HEK293 (cell line): Measurements from ENCODE around the gene SRSF4.
A peak's percentile ranks its signal among the peaks of the same experiment; 100 is the strongest.

Experiments
- HOXA7 ChIP-seq: sonication (generic); formaldehyde crosslinking; IDR thresholded peaks from 2 replicates; pipeline ENCODE4 v1.8.1; 2022; ENCODE audit warnings: missing genetic modification reagents, borderline replicate concordance
- MZF1 ChIP-seq: fragments of 450-650 bp; formaldehyde crosslinking; IDR thresholded peaks from 2 replicates; pipeline ENCODE4 v1.5.1; 2017; ENCODE audit warnings: missing biosample characterization, missing genetic modification characterization, borderline replicate concordance
- PRDM1 ChIP-seq: fragments of 450-650 bp; formaldehyde crosslinking; IDR thresholded peaks from 2 replicates; pipeline ENCODE4; 2016; ENCODE audit warnings: missing biosample characterization, missing genetic modification characterization
- PRDM2 ChIP-seq: fragments of 450-650 bp; formaldehyde crosslinking; IDR thresholded peaks from 2 replicates; pipeline ENCODE4 v1.5.1; 2016; ENCODE audit warnings: missing biosample characterization, missing genetic modification characterization, borderline replicate concordance
- SP3 ChIP-seq: fragments of 450-650 bp; formaldehyde crosslinking; IDR thresholded peaks from 2 replicates; pipeline ENCODE4 v1.5.1; 2016; ENCODE audit warnings: missing biosample characterization, missing genetic modification characterization
- TCF7L2 ChIP-seq: IDR thresholded peaks from 2 replicates; pipeline ENCODE4 v1.6.1; 2011; ENCODE audit warnings: low read depth, mild to moderate bottlenecking, inconsistent platforms, low read length, moderate library complexity, borderline replicate concordance
- ZBTB17 ChIP-seq: fragments of 450-650 bp; formaldehyde crosslinking; IDR thresholded peaks from 2 replicates; pipeline ENCODE4 v1.5.1; 2016; ENCODE audit warnings: missing biosample characterization, missing genetic modification characterization
- ZFP37 ChIP-seq: fragments of 450-650 bp; formaldehyde crosslinking; IDR thresholded peaks from 2 replicates; pipeline ENCODE4 v1.5.1; 2016; ENCODE audit warnings: missing biosample characterization, missing genetic modification characterization
- ZFP41 ChIP-seq: fragments of 450-650 bp; formaldehyde crosslinking; IDR thresholded peaks from 2 replicates; pipeline ENCODE4 v1.5.1; 2016; ENCODE audit warnings: missing biosample characterization, missing genetic modification characterization, borderline replicate concordance
- ZNF132 ChIP-seq: fragments of 450-650 bp; formaldehyde crosslinking; IDR thresholded peaks from 2 replicates; pipeline ENCODE4 v1.5.1; 2017; ENCODE audit warnings: missing biosample characterization, missing genetic modification characterization, borderline replicate concordance
- ZNF174 ChIP-seq: fragments of 450-650 bp; formaldehyde crosslinking; IDR thresholded peaks from 2 replicates; pipeline ENCODE4 v1.5.0; 2017; ENCODE audit warnings: missing biosample characterization, mild to moderate bottlenecking, missing genetic modification characterization
- ZNF23 ChIP-seq: fragments of 450-650 bp; formaldehyde crosslinking; IDR thresholded peaks from 2 replicates; pipeline ENCODE4 v1.5.1; 2016; ENCODE audit warnings: missing biosample characterization, missing genetic modification characterization, borderline replicate concordance
- ZNF280C ChIP-seq: fragments of 450-650 bp; formaldehyde crosslinking; IDR thresholded peaks from 2 replicates; pipeline ENCODE4 v1.5.1; 2016; ENCODE audit warnings: missing biosample characterization, missing genetic modification characterization
- ZNF335 ChIP-seq: fragments of 450-650 bp; formaldehyde crosslinking; conservative IDR thresholded peaks from 2 replicates; pipeline ENCODE4 v1.5.1; 2016; ENCODE audit warnings: missing biosample characterization, missing genetic modification characterization
- ZNF394 ChIP-seq: fragments of 450-650 bp; formaldehyde crosslinking; IDR thresholded peaks from 2 replicates; pipeline ENCODE4 v1.5.1; 2016; ENCODE audit warnings: missing biosample characterization, missing genetic modification characterization, mild to moderate bottlenecking, moderate library complexity, borderline replicate concordance
- ZNF513 ChIP-seq: fragments of 450-650 bp; IDR thresholded peaks from 2 replicates; pipeline ENCODE4 v1.5.1; 2018; ENCODE audit warnings: missing biosample characterization, missing genetic modification characterization
- ZNF600 ChIP-seq: fragments of 450-650 bp; formaldehyde crosslinking; IDR thresholded peaks from 2 replicates; pipeline ENCODE4 v1.5.1; 2016; ENCODE audit warnings: missing biosample characterization, missing genetic modification characterization
- ZNF626 ChIP-seq: fragments of 450-650 bp; sonication (Bioruptor Pico); formaldehyde crosslinking; IDR thresholded peaks from 2 replicates; pipeline ENCODE4 v1.5.1; 2018; ENCODE audit warnings: missing biosample characterization, missing genetic modification characterization, inconsistent platforms
- ZNF660 ChIP-seq: fragments of 450-650 bp; IDR thresholded peaks from 2 replicates; pipeline ENCODE4 v1.5.1; 2018; ENCODE audit warnings: missing biosample characterization, mild to moderate bottlenecking, missing genetic modification characterization
- ZNF791 ChIP-seq: fragments of 450-650 bp; formaldehyde crosslinking; IDR thresholded peaks from 2 replicates; pipeline ENCODE4 v1.5.1; 2016; ENCODE audit warnings: missing biosample characterization, missing genetic modification characterization
- ZSCAN18 ChIP-seq: fragments of 450-650 bp; formaldehyde crosslinking; IDR thresholded peaks from 2 replicates; pipeline ENCODE4 v1.5.1; 2016; ENCODE audit warnings: missing biosample characterization, missing genetic modification characterization
- ZSCAN30 ChIP-seq: fragments of 450-650 bp; IDR thresholded peaks from 2 replicates; pipeline ENCODE4 v1.5.1; 2018; ENCODE audit warnings: missing biosample characterization, mild to moderate bottlenecking, missing genetic modification characterization, moderate library complexity

Gene SRSF4

GRCh38 chr1:29202584-29203340, 21.1 kb upstream of the SRSF4 start (continued):
- TF ChIP-seq ZNF280C (tag by site-specific recombination) (no peak), PRDM2 (tag by site-specific recombination) (no peak), PRDM1 (peak; percentile 68; the same call in 1 of the 2 replicates), ZNF660 (tag by site-specific recombination) (peak; percentile 91; the same call in 1 of the 2 replicates), ZSCAN18 (tag by site-specific recombination) (no peak), ZNF394 (tag by site-specific recombination) (peak; percentile 29; the same call in 1 of the 2 replicates), ZNF335 (tag by site-specific recombination) (0 out of 2 replicates have a peak, but pooled peaks have one; percentile 12), ZNF626 (tag by site-specific recombination) (no peak), ZSCAN30 (0 out of 2 replicates have a peak, but pooled peaks have one; percentile 41), ZNF174 (tag by site-specific recombination) (no peak), ZBTB17 (peak; percentile 80), ZNF791 (tag by site-specific recombination) (no peak), ZNF23 (tag by site-specific recombination) (no peak), ZFP41 (tag by site-specific recombination) (no peak), MZF1 (no peak), ZNF513 (no peak), HOXA7 (CRISPR knock-in tag) (no peak), TCF7L2 (no peak), SP3 (tag by site-specific recombination) (0 out of 2 replicates have a peak, but pooled peaks have one; percentile 44), ZFP37 (tag by site-specific recombination) (no peak), ZNF132 (tag by site-specific recombination) (no peak), ZNF600 (tag by site-specific recombination) (0 out of 2 replicates have a peak, but pooled peaks have one; percentile 44)
